PFSK-1 (cell line): ENCODE results near the gene GPR22.

Experiments used
- FOXP2 ChIP-seq: optimal IDR thresholded peaks from 2 replicates; pipeline ENCODE3; 2011; ENCODE audit warnings: borderline replicate concordance, control low read depth, inconsistent platforms; ENCODE audit not compliant: insufficient read depth; ENCODE audit errors: extremely low read length, extremely low read depth
- POLR2AphosphoS5 ChIP-seq: IDR thresholded peaks from 2 replicates; pipeline ENCODE4 v1.6.1; 2012; ENCODE audit warnings: low read depth, mild to moderate bottlenecking, control low read depth, low read length, moderate library complexity
- SIN3A ChIP-seq: IDR thresholded peaks from 2 replicates; pipeline ENCODE4 v1.6.1; 2012; ENCODE audit warnings: mild to moderate bottlenecking, low read length, moderate library complexity, borderline replicate concordance; ENCODE audit not compliant: insufficient read depth
- TF ChIP-seq, protein P1 (sequence below), 2 experiments: IDR thresholded peaks; 2 replicates each; pipeline versions ENCODE4 v1.6.1 to v1.8.0; 2011 to 2012; ENCODE audit warnings: low read depth in 2 of 2, low read length in 2 of 2, control low read depth in 1 of 2, inconsistent platforms in 1 of 2, mild to moderate bottlenecking in 1 of 2, moderate library complexity in 1 of 2; ENCODE audit not compliant: insufficient read depth in 1 of 2

DNA sequence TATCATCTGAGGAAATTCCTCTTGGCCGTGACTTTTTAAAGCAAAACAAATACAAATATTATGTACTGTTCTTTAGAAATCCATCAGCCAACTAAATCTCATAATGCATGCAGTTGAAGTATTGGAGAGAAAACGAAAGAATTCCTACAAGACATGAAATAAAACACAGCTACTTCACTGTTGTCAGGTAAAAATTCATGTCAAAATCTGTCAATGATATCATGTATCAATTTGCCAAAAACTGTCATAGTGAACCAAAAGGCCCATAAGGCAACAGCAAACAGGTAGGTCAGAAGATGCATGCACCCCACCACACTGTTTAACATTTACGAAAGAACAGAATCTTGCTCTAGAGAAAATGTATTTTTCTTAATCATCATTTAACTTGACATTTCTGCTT lies 2.3 kb downstream of the GPR22 start:
- TF ChIP-seq, protein P1, sequence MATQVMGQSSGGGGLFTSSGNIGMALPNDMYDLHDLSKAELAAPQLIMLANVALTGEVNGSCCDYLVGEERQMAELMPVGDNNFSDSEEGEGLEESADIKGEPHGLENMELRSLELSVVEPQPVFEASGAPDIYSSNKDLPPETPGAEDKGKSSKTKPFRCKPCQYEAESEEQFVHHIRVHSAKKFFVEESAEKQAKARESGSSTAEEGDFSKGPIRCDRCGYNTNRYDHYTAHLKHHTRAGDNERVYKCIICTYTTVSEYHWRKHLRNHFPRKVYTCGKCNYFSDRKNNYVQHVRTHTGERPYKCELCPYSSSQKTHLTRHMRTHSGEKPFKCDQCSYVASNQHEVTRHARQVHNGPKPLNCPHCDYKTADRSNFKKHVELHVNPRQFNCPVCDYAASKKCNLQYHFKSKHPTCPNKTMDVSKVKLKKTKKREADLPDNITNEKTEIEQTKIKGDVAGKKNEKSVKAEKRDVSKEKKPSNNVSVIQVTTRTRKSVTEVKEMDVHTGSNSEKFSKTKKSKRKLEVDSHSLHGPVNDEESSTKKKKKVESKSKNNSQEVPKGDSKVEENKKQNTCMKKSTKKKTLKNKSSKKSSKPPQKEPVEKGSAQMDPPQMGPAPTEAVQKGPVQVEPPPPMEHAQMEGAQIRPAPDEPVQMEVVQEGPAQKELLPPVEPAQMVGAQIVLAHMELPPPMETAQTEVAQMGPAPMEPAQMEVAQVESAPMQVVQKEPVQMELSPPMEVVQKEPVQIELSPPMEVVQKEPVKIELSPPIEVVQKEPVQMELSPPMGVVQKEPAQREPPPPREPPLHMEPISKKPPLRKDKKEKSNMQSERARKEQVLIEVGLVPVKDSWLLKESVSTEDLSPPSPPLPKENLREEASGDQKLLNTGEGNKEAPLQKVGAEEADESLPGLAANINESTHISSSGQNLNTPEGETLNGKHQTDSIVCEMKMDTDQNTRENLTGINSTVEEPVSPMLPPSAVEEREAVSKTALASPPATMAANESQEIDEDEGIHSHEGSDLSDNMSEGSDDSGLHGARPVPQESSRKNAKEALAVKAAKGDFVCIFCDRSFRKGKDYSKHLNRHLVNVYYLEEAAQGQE (IDR thresholded peaks at IDR 0.05; ENCODE audit: insufficient read depth in 1 of 2, low read depth in 2 of 2, low read length in 2 of 2), result no peak
- TF ChIP-seq SIN3A, result no peak
- no peak for TF ChIP-seq FOXP2
- TF ChIP-seq POLR2AphosphoS5, result no peak
